K562 (cell line): ENCODE measurements around the gene ZNF285. TPM values are rescaled to one million over a fixed set of nuclear protein-coding genes. Genes with fewer than 3 reads are reported as not detected.

ENCODE experiments used
- AFF1 ChIP-seq, 2 experiments: fragments of 450-650 bp; IDR thresholded peaks; 2 replicates each; pipeline ENCODE4 v1.6.1; 2018; ENCODE audit warnings: mild to moderate bottlenecking in 2 of 2, low read depth in 1 of 2; ENCODE audit not compliant: partially characterized antibody in 2 of 2
- ARID2 ChIP-seq: fragments of 450-650 bp; IDR thresholded peaks from 2 replicates; pipeline ENCODE4 v1.6.1; 2017; ENCODE audit warnings: antibody characterized with exemption, mild to moderate bottlenecking
- ARNT ChIP-seq, 2 experiments: fragments of 450-650 bp; IDR thresholded peaks; 2 replicates each; pipeline ENCODE4 v1.6.1; 2016; ENCODE audit warnings: mild to moderate bottlenecking in 1 of 2
- DIDO1 ChIP-seq: fragments of 450-650 bp; IDR thresholded peaks from 2 replicates; pipeline ENCODE4 v1.6.1; 2016; ENCODE audit warnings: low read depth, missing biosample characterization, missing genetic modification characterization
- ELF1 ChIP-seq: fragments of 200-800 bp; sonication (Bioruptor generic); IDR thresholded peaks from 2 replicates; pipeline ENCODE4 v1.6.1; 2016; ENCODE audit warnings: missing genetic modification characterization, missing compliant biosample characterization
- ERF ChIP-seq: fragments of 450-650 bp; formaldehyde crosslinking; IDR thresholded peaks from 2 replicates; pipeline ENCODE4 v1.4.0; 2020; ENCODE audit warnings: mild to moderate bottlenecking, mixed read lengths
- HCFC1 ChIP-seq: IDR thresholded peaks from 2 replicates; pipeline ENCODE4 v1.6.1; 2012; ENCODE audit warnings: low read depth, low read length, improper control_type of control experiment
- HMGXB4 ChIP-seq: sonication (generic); formaldehyde crosslinking; IDR thresholded peaks from 2 replicates; pipeline ENCODE4 v1.8.1; 2023; ENCODE audit warnings: mild to moderate bottlenecking, missing genetic modification reagents
- HOXB6 ChIP-seq: fragments of 250-450 bp; sonication (Bioruptor Pico); IDR thresholded peaks from 2 replicates; pipeline ENCODE4 v1.5.1; 2022; ENCODE audit warnings: mild to moderate bottlenecking, borderline replicate concordance
- HSF4 ChIP-seq: fragments of 250-450 bp; sonication (Bioruptor Pico); IDR thresholded peaks from 2 replicates; pipeline ENCODE4 v2.1.2; 2022; ENCODE audit warnings: mild to moderate bottlenecking, moderate library complexity, borderline replicate concordance
- L3MBTL2 ChIP-seq: fragments of 450-650 bp; IDR thresholded peaks from 2 replicates; pipeline ENCODE4 v1.6.1; 2016; ENCODE audit warnings: mild to moderate bottlenecking, moderate library complexity
- MAFG ChIP-seq: fragments of 450-650 bp; conservative IDR thresholded peaks from 2 replicates; pipeline ENCODE4 v1.6.1; 2016; ENCODE audit warnings: missing genetic modification characterization, missing compliant biosample characterization
- MCM7 ChIP-seq, 2 experiments: fragments of 450-650 bp; IDR thresholded peaks; 2 replicates each; pipeline ENCODE4 v1.6.1; 2016 to 2018
- MEF2D ChIP-seq: conservative IDR thresholded peaks from 2 replicates; pipeline ENCODE4 v1.6.1; 2016; ENCODE audit warnings: low read depth, missing genetic modification characterization, missing compliant biosample characterization
- NCOA1 ChIP-seq: fragments of 450-650 bp; IDR thresholded peaks from 2 replicates; pipeline ENCODE4 v1.6.1; 2016; ENCODE audit warnings: low read depth
- NCOA4 ChIP-seq: fragments of 450-650 bp; IDR thresholded peaks from 2 replicates; pipeline ENCODE4 v1.6.1; 2018; ENCODE audit warnings: mild to moderate bottlenecking; ENCODE audit not compliant: partially characterized antibody
- PATZ1 ChIP-seq: fragments of 250-450 bp; sonication (Bioruptor Pico); IDR thresholded peaks from 2 replicates; pipeline ENCODE4 v1.5.0; 2020; ENCODE audit warnings: mild to moderate bottlenecking, borderline replicate concordance
- RBM39 ChIP-seq: fragments of 200-400 bp; formaldehyde crosslinking; optimal IDR thresholded peaks from 2 replicates; pipeline ENCODE3; 2018; ENCODE audit warnings: low read depth, low read length
- SMAD4 ChIP-seq: fragments of 250-450 bp; sonication (Bioruptor Pico); conservative IDR thresholded peaks from 2 replicates; pipeline ENCODE4 v1.8.0; 2021; ENCODE audit warnings: inconsistent platforms, mild to moderate bottlenecking, moderate library complexity
- TAF7 ChIP-seq: fragments of 450-650 bp; IDR thresholded peaks from 2 replicates; pipeline ENCODE4 v1.6.1; 2016; ENCODE audit warnings: missing genetic modification characterization, missing compliant biosample characterization
- XRCC5 ChIP-seq: fragments of 200-400 bp; formaldehyde crosslinking; IDR thresholded peaks from 2 replicates; pipeline ENCODE4 v1.6.1; 2017; ENCODE audit warnings: low read depth, mild to moderate bottlenecking, low read length
- YBX1 ChIP-seq: fragments of 450-650 bp; IDR thresholded peaks from 2 replicates; pipeline ENCODE4 v1.7.1; 2016; ENCODE audit warnings: mild to moderate bottlenecking
- ZNF586 ChIP-seq: fragments of 450-650 bp; formaldehyde crosslinking; conservative IDR thresholded peaks from 2 replicates; pipeline ENCODE4 v1.4.0; 2020; ENCODE audit warnings: mild to moderate bottlenecking, moderate library complexity
- polyA plus RNA-seq, 8 experiments: library from polyadenylated mRNA; depleted of rRNA in 4 of 8; stranded (reverse) in 5 of 8; unstranded in 3 of 8; fragments of >200 nt; fragmentation: Nextera tagmentation in 2 of 8; fragmentation: Illumina TruSeq in 1 of 8; extraction: Ambion mirVana in 2 of 8; extraction: Trizol in 1 of 8; gene quantifications; 2 replicates each; pipeline versions ENCODE4 v1.2.1 to v1.2.3, GENCODE V29; 2011 to 2014; ENCODE audit warnings: inconsistent platforms in 1 of 8, missing spikeins in 1 of 8
- total RNA-seq, 7 experiments: library from RNA; depleted of rRNA in 6 of 7; stranded (reverse); fragments of >200 nt in 6 of 7; fragmentation: Illumina TruSeq in 2 of 7; extraction: Trizol in 2 of 7; gene quantifications; 2 replicates each; pipeline versions ENCODE4 v1.2.1 to v1.2.3, GENCODE V29; 2011 to 2021; ENCODE audit warnings: low replicate concordance in 1 of 7

The ZNF285 gene
- total and polyA plus RNA-seq, 9 of the 15 experiments (the other 6 are each of a cell fraction or from before 2014, with no cell fraction given): 0.14 to 1.1 (median 0.50) TPM

GRCh38 chr19:44447916-44448674, 46.7 kb upstream of the ZNF285 start, which contains the start of gene ZNF229 (continued):
- TF ChIP-seq PATZ1 (no peak), DIDO1 (tag) (peak; percentile 43; the same call in 1 of the 2 replicates), XRCC5 (no peak), HSF4 (CRISPR knock-in tag) (no peak), TAF7 (tag) (no peak), ARNT (IDR thresholded peaks at IDR 0.05) (no peak), HCFC1 (peak; percentile 79), NCOA1 (no peak), AFF1 (IDR thresholded peaks at IDR 0.05; ENCODE audit: low read depth in 1 of 2, partially characterized antibody in 2 of 2) (peak in 1 of 2 experiments; percentile 78), SMAD4 (CRISPR knock-in tag) (no peak), ERF (CRISPR knock-in tag) (no peak), YBX1 (no peak), RBM39 (no peak), HOXB6 (CRISPR knock-in tag) (no peak), MAFG (tag) (peak; percentile 41), MEF2D (no peak), NCOA4 (no peak), ELF1 (tag) (peak; percentile 41; the same call in 1 of the 2 replicates), ARID2 (no peak), MCM7 (IDR thresholded peaks at IDR 0.05) (no peak), ZNF586 (no peak), L3MBTL2 (peak; percentile 56), HMGXB4 (no peak)
